ENCODE data around the gene DNM3.
A peak's percentile ranks its signal among the peaks of the same experiment; 100 is the strongest.
"Not testable (repeated sequence)": the region's sequence is repeated elsewhere in the genome, so short reads cannot be mapped to it uniquely, and the experiment has no call there.

Gene DNM3

GRCh38 chr1:171841050-171841910 lies at the start of gene DNM3:
TSS of gene DNM3 (plus strand) at chr1:171841498. CDS start at chr1:171841657, 159 bp downstream.
- DNase-seq, result no peak

- no peak for DNase-seq
These were observed 48.5 kb upstream of the DNM3 start for GRCh38 chr1:171792656-171793369.

GRCh38 chr1:171793636-171794035 lies 47.7 kb upstream of the DNM3 start:
- no peak for DNase-seq

GRCh38 chr1:171794085-171794484 lies 47.2 kb upstream of the DNM3 start:
- DNase-seq, result no peak

GRCh38 chr1:171796592-171796991 lies 44.7 kb upstream of the DNM3 start:
- no peak for DNase-seq

- DNase-seq, result no peak
These were observed 43.0 kb upstream of the DNM3 start for GRCh38 chr1:171798311-171798710.

- no peak for DNase-seq
These were observed 42.5 kb upstream of the DNM3 start for GRCh38 chr1:171798765-171799164.

- DNase-seq, result no peak
These were observed 42.1 kb upstream of the DNM3 start for GRCh38 chr1:171799166-171799565.

GRCh38 chr1:171799698-171800097 lies 41.6 kb upstream of the DNM3 start:
- DNase-seq, result not testable (repeated sequence)

GRCh38 chr1:171800342-171800741 lies 41.0 kb upstream of the DNM3 start:
- no peak for DNase-seq

GRCh38 chr1:171800851-171801250 lies 40.4 kb upstream of the DNM3 start:
- no peak for DNase-seq

- DNase-seq, result no peak
These were observed 39.8 kb upstream of the DNM3 start for GRCh38 chr1:171801487-171801891.

GRCh38 chr1:171802207-171802606 lies 39.1 kb upstream of the DNM3 start:
- DNase-seq, result no peak

GRCh38 chr1:171803045-171803444 lies 38.3 kb upstream of the DNM3 start:
- DNase-seq, result peak; percentile 46

- no peak for DNase-seq
These were observed 37.8 kb upstream of the DNM3 start for GRCh38 chr1:171803461-171804022.

GRCh38 chr1:171805395-171806115 lies 35.7 kb upstream of the DNM3 start:
- DNase-seq, result no peak

GRCh38 chr1:171807556-171807955 lies 33.7 kb upstream of the DNM3 start:
- DNase-seq, result no peak

GRCh38 chr1:171809834-171810233 lies 31.5 kb upstream of the DNM3 start:
- no peak for DNase-seq

GRCh38 chr1:171811672-171812071 lies 29.6 kb upstream of the DNM3 start:
- DNase-seq, result no peak

GRCh38 chr1:171814692-171815091 lies 26.6 kb upstream of the DNM3 start:
- no peak for DNase-seq

- no peak for DNase-seq
These were observed 24.9 kb upstream of the DNM3 start for GRCh38 chr1:171816300-171816901.

GRCh38 chr1:171817511-171818265 lies 23.6 kb upstream of the DNM3 start:
- no peak for DNase-seq

All from GF-D8 (cell line).